Thyroid gland (tissue), 4 donors: ENCODE data around the gene PCGF1. TPM values are rescaled to one million over a fixed set of nuclear protein-coding genes. Genes with fewer than 3 reads are reported as not detected.

Experiments
- DNase-seq, 2 donors: peaks; one replicate each; pipeline ENCODE4 v3.0.0-alpha.2; 2019
- H3K27ac ChIP-seq, 3 donors: fragments of 200-600 bp; sonication (generic); 1 replicate in 2 of 3; 2 replicates in 1 of 3; pipeline ENCODE4 v1.5.1; 2016 to 2019; ENCODE audit warnings: mild to moderate bottlenecking in 1 of 3, moderate library complexity in 1 of 3
- H3K27me3 ChIP-seq: fragments of 200-600 bp; sonication (generic); one replicate; pipeline ENCODE4 v1.5.1; 2019
- H3K36me3 ChIP-seq, 2 donors: fragments of 200-600 bp; sonication (generic); one replicate each; pipeline ENCODE4 v1.5.1; 2016 to 2019
- H3K4me1 ChIP-seq, 2 donors: fragments of 200-600 bp; sonication (generic); one replicate each; pipeline ENCODE4 v1.5.1; 2017 to 2019
- H3K4me3 ChIP-seq, 3 donors: fragments of 200-600 bp; sonication (generic); replicated peaks in 1 of 3; 1 replicate in 2 of 3; 2 replicates in 1 of 3; pipeline ENCODE4 v1.5.1; 2016; ENCODE audit warnings: mild to moderate bottlenecking in 1 of 3
- H3K9me3 ChIP-seq: fragments of 200-600 bp; sonication (generic); one replicate; pipeline ENCODE4 v1.5.1; 2017
- CTCF ChIP-seq, 6 experiments: fragments of 200-600 bp in 3 of 6; fragments of 450-650 bp in 3 of 6; sonication (generic) in 3 of 6; IDR thresholded peaks; one replicate each; pipeline ENCODE4 v1.5.1; 2016 to 2019; ENCODE audit warnings: antibody characterized with exemption in 6 of 6, mild to moderate bottlenecking in 2 of 6, inconsistent platforms in 1 of 6, moderate library complexity in 1 of 6
- POLR2A ChIP-seq, 2 donors: fragments of 450-650 bp; IDR thresholded peaks; one replicate each; pipeline ENCODE4 v1.6.1; 2017; ENCODE audit warnings: antibody characterized with exemption in 2 of 2, mild to moderate bottlenecking in 2 of 2, moderate library complexity in 1 of 2
- WGBS, 2 donors: methylation state at CpG; one replicate each; pipeline ENCODE4 v1.1.5; 2017; 5-methylcytosine and 5-hydroxymethylcytosine counted together
- intact Hi-C: fragments of 100-400 bp; cut with DNase I; formaldehyde crosslinking; loops from one replicate; pipeline ENCODE4 v1.15.1; 2023
- total RNA-seq, 4 donors: library from RNA; depleted of rRNA; stranded (reverse); fragments of >200 nt; gene quantifications; one replicate each; pipeline ENCODE4 v1.2.3, GENCODE V29; 2016

The PCGF1 gene
- total RNA-seq, 4 donors from 2014 or later: 11.0 to 25.9 (median 17.1) TPM

GRCh38 chr2:74497777-74498499 is 9.6 kb downstream of the PCGF1 start:
- TF ChIP-seq POLR2A (IDR thresholded peaks at IDR 0.05) (no peak), CTCF (IDR thresholded peaks at IDR 0.05) (no peak)
- 2 to 5% methylated on average over 19 to 59 of the region's 61 CpGs for WGBS, 2 donors
- peak; percentile 35 to 46 for DNase-seq
- Histone ChIP-seq H3K4me1 (peaks cover 26 to 29% of the 10 kb centered on the region in 2 donors), H3K36me3 (peaks cover 0 to 8% of the 10 kb centered on the region in 2 donors), H3K9me3 (no peaks in the 10 kb centered on the region), H3K27me3 (peaks cover 7% of the 10 kb centered on the region), H3K4me3 (peak overlapping the region in 1 of 3 donors; percentile 19), H3K27ac (no peak overlapping the region)
- intact Hi-C loops: no loop called here

DNA sequence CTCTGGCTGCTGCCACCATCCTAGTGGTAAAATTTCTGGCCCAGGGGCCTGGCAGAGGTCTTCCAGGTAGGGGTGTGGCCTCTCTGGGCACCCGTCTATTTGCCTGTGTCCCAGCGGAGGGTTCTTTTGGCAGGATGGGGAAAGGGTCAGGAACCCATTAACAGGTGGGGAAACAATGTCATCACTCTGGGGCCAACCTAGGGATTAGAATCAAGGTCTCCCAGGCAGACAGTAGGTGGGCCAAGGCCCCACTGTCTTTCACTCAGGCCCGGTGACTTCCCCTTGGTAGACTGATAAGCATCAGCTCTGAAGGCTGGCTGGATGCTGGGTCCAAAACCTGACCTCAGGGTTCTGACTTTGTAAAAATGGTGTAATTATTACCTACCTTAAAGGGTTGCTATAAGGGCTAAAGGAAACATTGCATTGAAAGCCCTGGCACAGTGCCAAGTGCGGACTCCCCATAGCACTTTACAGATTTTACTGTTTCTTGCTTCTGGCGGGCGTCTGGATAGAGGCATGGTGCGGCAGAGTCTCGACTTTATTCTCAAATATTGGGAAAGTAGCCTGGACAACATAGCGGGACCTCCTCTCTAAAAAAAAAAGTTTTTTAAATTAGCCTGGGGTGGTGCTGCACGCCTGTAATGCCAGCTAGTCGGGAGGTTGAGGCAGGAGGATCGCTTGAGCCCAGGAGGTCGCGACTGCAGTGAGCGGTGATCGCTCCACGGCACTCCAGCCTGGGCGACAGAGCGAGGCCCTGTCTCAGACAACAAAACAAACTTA is 10.3 kb downstream of the PCGF1 start:
- no peaks in the 10 kb centered on the region for H3K9me3 ChIP-seq
- intact Hi-C loops: no loop called here
- peak overlapping the region in 1 of 3 donors; percentile 19 for H3K4me3 ChIP-seq
- no peak overlapping the region for H3K27ac ChIP-seq
- 52 to 58% methylated on average over 19 of the region's 19 CpGs for WGBS, 2 donors
- peaks cover 1% of the 10 kb centered on the region for H3K27me3 ChIP-seq
- no peak for DNase-seq
- TF ChIP-seq POLR2A (IDR thresholded peaks at IDR 0.05) (no peak), CTCF (IDR thresholded peaks at IDR 0.05) (no peak)
- peaks cover 1 to 15% of the 10 kb centered on the region in 2 donors for H3K36me3 ChIP-seq
- H3K4me1 ChIP-seq: peaks cover 21 to 26% of the 10 kb centered on the region in 2 donors

DNA sequence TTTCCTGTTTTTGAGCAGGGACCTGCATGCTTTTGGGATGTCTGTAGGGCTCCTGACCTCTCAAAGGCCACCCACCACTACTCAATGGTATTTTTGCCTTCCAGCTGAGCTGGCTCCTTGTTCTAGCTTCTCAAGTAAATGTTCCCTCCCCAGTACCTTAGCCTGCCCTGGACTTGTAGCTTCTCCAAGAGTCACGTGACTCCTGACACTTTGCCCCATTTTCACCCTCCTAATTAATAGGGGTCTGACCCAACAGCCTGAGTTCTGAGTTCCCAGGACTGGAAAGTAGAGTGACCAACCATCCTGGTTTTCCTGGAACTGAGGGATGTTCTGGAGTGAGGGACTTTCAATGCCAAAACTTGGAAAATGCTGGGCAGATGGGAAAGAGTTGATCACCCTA is 12.1 kb downstream of the PCGF1 start:
- DNase-seq: no peak
- peaks cover 21 to 26% of the 10 kb centered on the region in 2 donors for H3K4me1 ChIP-seq
- peaks cover 19 to 33% of the 10 kb centered on the region in 2 donors for H3K36me3 ChIP-seq
- TF ChIP-seq CTCF (IDR thresholded peaks at IDR 0.05) (no peak), POLR2A (IDR thresholded peaks at IDR 0.05) (no peak)
- no peaks in the 10 kb centered on the region for H3K9me3 ChIP-seq
- H3K27ac ChIP-seq: no peak overlapping the region
- intact Hi-C loops: no loop called here
- 76 to 93% methylated on average over 1 of the region's 1 CpG for WGBS, 2 donors
- H3K4me3 ChIP-seq: no peak overlapping the region
- no peaks in the 10 kb centered on the region for H3K27me3 ChIP-seq

DNA sequence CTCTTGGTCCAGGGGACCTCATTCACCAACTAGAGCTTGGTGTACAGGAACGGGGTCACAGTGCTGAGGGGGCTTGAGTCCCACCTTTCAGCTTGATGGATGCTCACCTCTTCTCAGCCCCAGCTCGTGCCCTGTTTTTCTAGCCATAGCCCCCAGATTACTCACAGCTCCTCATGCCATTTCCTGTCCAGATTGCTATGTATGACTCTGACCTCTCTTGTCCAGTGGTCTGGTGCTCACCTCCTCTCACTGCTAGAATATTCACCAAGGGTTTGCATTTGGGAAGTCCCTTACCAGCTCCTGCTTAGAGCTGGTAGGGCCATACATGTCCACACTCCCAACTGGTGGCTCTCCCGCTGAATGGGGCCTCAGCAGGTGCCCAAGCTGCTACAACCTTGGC is 13.9 kb downstream of the PCGF1 start:
- Histone ChIP-seq H3K4me3 (no peak overlapping the region), H3K9me3 (no peaks in the 10 kb centered on the region), H3K27ac (no peak overlapping the region), H3K36me3 (peaks cover 25 to 40% of the 10 kb centered on the region in 2 donors), H3K4me1 (peaks cover 12 to 14% of the 10 kb centered on the region in 2 donors), H3K27me3 (no peaks in the 10 kb centered on the region)
- DNase-seq: no peak
- 92 to 95% methylated on average over 3 of the region's 3 CpGs for WGBS, 2 donors
- intact Hi-C loops: no loop called here
- TF ChIP-seq POLR2A (IDR thresholded peaks at IDR 0.05) (no peak), CTCF (IDR thresholded peaks at IDR 0.05) (no peak)
